Measurements from ENCODE around the gene RFTN1.

Gene RFTN1

GRCh38 chr3:16304061-16305010 lies 209.2 kb downstream of the RFTN1 start:
- DNase-seq (ENCODE audit: low read depth): no peak

- no peak for DNase-seq (ENCODE audit: low read depth)
Measured at GRCh38 chr3:16303037-16303575, 210.4 kb downstream of the RFTN1 start.

GRCh38 chr3:16302082-16302631 lies 211.3 kb downstream of the RFTN1 start:
- DNase-seq (ENCODE audit: low read depth): no peak

- no peak for DNase-seq (ENCODE audit: low read depth)
Measured at GRCh38 chr3:16301507-16301906, 212.0 kb downstream of the RFTN1 start.

GRCh38 chr3:16300881-16301359 lies 212.6 kb downstream of the RFTN1 start:
- DNase-seq (ENCODE audit: low read depth): no peak

GRCh38 chr3:16300307-16300706 lies 213.2 kb downstream of the RFTN1 start:
- DNase-seq (ENCODE audit: low read depth): no peak

GRCh38 chr3:16299746-16300145 lies 213.8 kb downstream of the RFTN1 start:
- no peak for DNase-seq (ENCODE audit: low read depth)

- DNase-seq (ENCODE audit: low read depth): no peak
Measured at GRCh38 chr3:16298891-16299290, 214.6 kb downstream of the RFTN1 start.

GRCh38 chr3:16297997-16298885 lies 215.3 kb downstream of the RFTN1 start:
- DNase-seq (ENCODE audit: low read depth): no peak

- DNase-seq (ENCODE audit: low read depth): no peak
Measured at GRCh38 chr3:16295298-16295890, 218.1 kb downstream of the RFTN1 start.

GRCh38 chr3:16294844-16295243 lies 218.7 kb downstream of the RFTN1 start:
- no peak for DNase-seq (ENCODE audit: low read depth)

GRCh38 chr3:16290827-16291196 lies 222.7 kb downstream of the RFTN1 start:
- peak; percentile 53 for DNase-seq (ENCODE audit: low read depth)

- peak; percentile 69 for DNase-seq (ENCODE audit: low read depth)
Measured at GRCh38 chr3:16290007-16290826, 223.3 kb downstream of the RFTN1 start.

- peak; percentile 69 for DNase-seq (ENCODE audit: low read depth)
Measured at GRCh38 chr3:16289144-16289889, 224.2 kb downstream of the RFTN1 start.

- DNase-seq (ENCODE audit: low read depth): no peak
Measured at GRCh38 chr3:16288664-16289063, 224.8 kb downstream of the RFTN1 start.

GRCh38 chr3:16286751-16287543 lies 226.6 kb downstream of the RFTN1 start:
- DNase-seq (ENCODE audit: low read depth): no peak

GRCh38 chr3:16286161-16286560 lies 227.3 kb downstream of the RFTN1 start:
- DNase-seq (ENCODE audit: low read depth): no peak

GRCh38 chr3:16284633-16285032 lies 228.9 kb downstream of the RFTN1 start:
- DNase-seq (ENCODE audit: low read depth): no peak

- peak; percentile 70 for DNase-seq (ENCODE audit: low read depth)
Measured at GRCh38 chr3:16280671-16281070, 232.8 kb downstream of the RFTN1 start.

Measured in EH (cell line).